SK-N-SH treated with all-trans-retinoic acid at 6 μM for 48 hours (cell line): ENCODE data around the gene RPS19.

ENCODE experiments used
- ESRRG ChIP-seq: fragments of 250-450 bp; sonication (Bioruptor Pico); IDR thresholded peaks from 2 replicates; pipeline ENCODE4 v1.6.1; 2021; ENCODE audit warnings: mild to moderate bottlenecking
- POU6F1 ChIP-seq: fragments of 250-450 bp; sonication (Bioruptor Pico); IDR thresholded peaks from 2 replicates; pipeline ENCODE4 v1.8.0; 2021; ENCODE audit warnings: low read depth, mild to moderate bottlenecking, moderate library complexity, borderline replicate concordance
- ZNF70 ChIP-seq: fragments of 450-650 bp; formaldehyde crosslinking; IDR thresholded peaks from 2 replicates; pipeline ENCODE4 v1.5.0; 2020; ENCODE audit warnings: mild to moderate bottlenecking, moderate library complexity

GRCh38 chr19:41845001-41845050 is 15.2 kb upstream of the RPS19 start, which contains the start of gene DMRTC2:
- TF ChIP-seq ZNF70 (CRISPR knock-in tag) (no peak), ESRRG (CRISPR knock-in tag) (no peak), POU6F1 (CRISPR knock-in tag) (no peak)
